HepG2 (cell line): ENCODE data around the gene OTULINL. TPM values are rescaled to one million over a fixed set of nuclear protein-coding genes. Genes with fewer than 3 reads are reported as not detected.

Experiments
- CC2D1A ChIP-seq: sonication (generic); formaldehyde crosslinking; IDR thresholded peaks from 2 replicates; pipeline ENCODE4 v1.8.1; 2023; ENCODE audit warnings: mild to moderate bottlenecking, missing genetic modification reagents
- DNMT3B ChIP-seq: conservative IDR thresholded peaks from 2 replicates; pipeline ENCODE4 v1.6.1; 2016; ENCODE audit warnings: missing biosample characterization, control low read depth
- ESRRA ChIP-seq: sonication (generic); formaldehyde crosslinking; IDR thresholded peaks from 2 replicates; pipeline ENCODE4 v1.5.1; 2020; ENCODE audit warnings: mild to moderate bottlenecking, low read depth, missing genetic modification reagents
- POGZ ChIP-seq: sonication (generic); formaldehyde crosslinking; IDR thresholded peaks from 2 replicates; pipeline ENCODE4 v1.4.0; 2020; ENCODE audit warnings: mild to moderate bottlenecking, missing genetic modification reagents
- POLR2AphosphoS2 ChIP-seq: IDR thresholded peaks from 2 replicates; pipeline ENCODE4 v1.6.1; 2011; ENCODE audit warnings: low read depth, low read length, improper control_type of control experiment
- PPARG ChIP-seq: conservative IDR thresholded peaks from 2 replicates; pipeline ENCODE4 v1.6.1; 2016; ENCODE audit warnings: missing biosample characterization, missing genetic modification reagents
- PREB ChIP-seq: sonication (generic); formaldehyde crosslinking; IDR thresholded peaks from 2 replicates; pipeline ENCODE4 v1.4.0; 2020; ENCODE audit warnings: missing genetic modification reagents
- SNAPC2 ChIP-seq: sonication (generic); formaldehyde crosslinking; IDR thresholded peaks from 2 replicates; pipeline ENCODE4 v1.8.1; 2022; ENCODE audit warnings: mild to moderate bottlenecking, missing genetic modification reagents
- TEAD3 ChIP-seq: optimal IDR thresholded peaks from 2 replicates; pipeline ENCODE3; 2016; ENCODE audit warnings: borderline replicate concordance
- ZNF142 ChIP-seq: sonication (generic); formaldehyde crosslinking; IDR thresholded peaks from 2 replicates; pipeline ENCODE4 v1.4.0; 2020; ENCODE audit warnings: missing genetic modification reagents
- ZNF883 ChIP-seq: sonication (generic); formaldehyde crosslinking; IDR thresholded peaks from 2 replicates; pipeline ENCODE4 v1.5.1; 2020; ENCODE audit warnings: mild to moderate bottlenecking, missing genetic modification reagents; ENCODE audit errors: not compliant biosample characterization
- ZNF891 ChIP-seq: sonication (generic); formaldehyde crosslinking; IDR thresholded peaks from 2 replicates; pipeline ENCODE4 v1.5.0; 2020; ENCODE audit warnings: mild to moderate bottlenecking, missing genetic modification reagents
- ZSCAN30 ChIP-seq: sonication (generic); formaldehyde crosslinking; IDR thresholded peaks from 2 replicates; pipeline ENCODE4 v1.5.0; 2020; ENCODE audit warnings: mild to moderate bottlenecking, missing genetic modification reagents
- polyA plus RNA-seq, 8 experiments: library from polyadenylated mRNA; depleted of rRNA in 3 of 8; stranded (reverse) in 7 of 8; unstranded in 1 of 8; fragments of >200 nt; fragmentation: Illumina TruSeq in 4 of 8; extraction: Trizol in 4 of 8; gene quantifications; 2 replicates each; pipeline versions ENCODE4 v1.2.1 to v1.2.3, GENCODE V29; 2011 to 2016; ENCODE audit warnings: low read depth in 4 of 8, missing spikeins in 1 of 8, mixed read lengths in 1 of 8; ENCODE audit not compliant: insufficient read depth in 1 of 8
- total RNA-seq, 5 experiments: library from RNA; depleted of rRNA; stranded (reverse); fragments of >200 nt; fragmentation: Illumina TruSeq; extraction: Trizol; gene quantifications; 2 replicates each; pipeline ENCODE4 v1.2.3, GENCODE V29; 2016; ENCODE audit warnings: low read depth in 1 of 5
- TF ChIP-seq, protein P1 (sequence below): IDR thresholded peaks from 2 replicates; pipeline ENCODE4 v1.6.1; 2016
- TF ChIP-seq, protein P2 (sequence below): sonication (generic); formaldehyde crosslinking; IDR thresholded peaks from 2 replicates; pipeline ENCODE4; 2020; ENCODE audit warnings: missing genetic modification reagents, mild to moderate bottlenecking, borderline replicate concordance
- TF ChIP-seq, protein P3 (sequence below): IDR thresholded peaks from 2 replicates; pipeline ENCODE4 v1.6.1; 2016; ENCODE audit warnings: control low read depth

Gene OTULINL
- total and polyA plus RNA-seq, 2 of the 13 experiments (the other 11 are each of a cell fraction or from before 2014, with no cell fraction given): 0.04 to 0.40 TPM

DNA sequence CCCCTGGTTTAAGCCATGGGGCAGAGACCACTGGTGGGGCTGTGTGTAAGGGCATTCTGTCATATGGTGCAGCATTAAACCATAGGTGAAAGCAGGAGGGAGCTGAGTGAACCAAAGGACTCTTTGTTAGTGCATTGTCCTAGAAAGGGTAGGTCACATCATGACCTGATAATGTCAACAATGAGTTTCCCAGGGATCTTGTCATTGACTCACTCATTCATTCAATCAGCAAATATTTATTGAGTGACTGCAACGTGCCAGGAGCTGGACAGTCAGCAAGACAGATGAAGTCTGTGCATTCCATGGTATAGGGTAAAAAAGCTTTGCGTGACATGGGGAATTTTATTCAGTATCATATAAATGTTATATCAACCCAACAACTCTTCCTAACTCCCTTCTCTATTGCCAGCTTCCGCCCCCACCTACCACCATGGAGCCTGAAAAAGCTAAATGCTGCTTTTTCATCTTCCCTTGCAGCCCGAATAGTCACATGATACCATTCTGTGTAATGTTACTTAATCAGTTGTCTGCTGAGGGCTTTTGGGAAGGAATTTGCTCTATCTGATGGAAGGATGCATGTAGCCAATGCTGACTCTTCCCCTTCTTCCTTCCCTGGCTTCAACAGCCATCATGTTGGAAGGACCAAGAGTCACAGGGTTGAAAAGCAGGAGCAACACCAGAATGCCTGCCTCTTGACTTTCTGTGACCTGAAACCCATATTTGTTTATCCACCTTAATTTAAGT, 11.5 kb upstream of the OTULINL start (continued):
- TF ChIP-seq, protein P1, sequence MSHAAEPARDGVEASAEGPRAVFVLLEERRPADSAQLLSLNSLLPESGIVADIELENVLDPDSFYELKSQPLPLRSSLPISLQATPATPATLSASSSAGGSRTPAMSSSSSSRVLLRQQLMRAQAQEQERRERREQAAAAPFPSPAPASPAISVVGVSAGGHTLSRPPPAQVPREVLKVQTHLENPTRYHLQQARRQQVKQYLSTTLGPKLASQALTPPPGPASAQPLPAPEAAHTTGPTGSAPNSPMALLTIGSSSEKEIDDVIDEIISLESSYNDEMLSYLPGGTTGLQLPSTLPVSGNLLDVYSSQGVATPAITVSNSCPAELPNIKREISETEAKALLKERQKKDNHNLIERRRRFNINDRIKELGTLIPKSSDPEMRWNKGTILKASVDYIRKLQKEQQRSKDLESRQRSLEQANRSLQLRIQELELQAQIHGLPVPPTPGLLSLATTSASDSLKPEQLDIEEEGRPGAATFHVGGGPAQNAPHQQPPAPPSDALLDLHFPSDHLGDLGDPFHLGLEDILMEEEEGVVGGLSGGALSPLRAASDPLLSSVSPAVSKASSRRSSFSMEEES: peak; percentile 73
- peak; percentile 53 for TF ChIP-seq POGZ (CRISPR knock-in tag)
- peak; percentile 75; the same call in 1 of the 2 replicates for TF ChIP-seq ESRRA (CRISPR knock-in tag)
- no peak for TF ChIP-seq ZNF883 (CRISPR knock-in tag)
- TF ChIP-seq CC2D1A (CRISPR knock-in tag): no peak
- no peak for TF ChIP-seq ZNF891 (CRISPR knock-in tag)
- TF ChIP-seq SNAPC2 (CRISPR knock-in tag): no peak
- no peak for TF ChIP-seq PREB (CRISPR knock-in tag)
- TF ChIP-seq, protein P2, sequence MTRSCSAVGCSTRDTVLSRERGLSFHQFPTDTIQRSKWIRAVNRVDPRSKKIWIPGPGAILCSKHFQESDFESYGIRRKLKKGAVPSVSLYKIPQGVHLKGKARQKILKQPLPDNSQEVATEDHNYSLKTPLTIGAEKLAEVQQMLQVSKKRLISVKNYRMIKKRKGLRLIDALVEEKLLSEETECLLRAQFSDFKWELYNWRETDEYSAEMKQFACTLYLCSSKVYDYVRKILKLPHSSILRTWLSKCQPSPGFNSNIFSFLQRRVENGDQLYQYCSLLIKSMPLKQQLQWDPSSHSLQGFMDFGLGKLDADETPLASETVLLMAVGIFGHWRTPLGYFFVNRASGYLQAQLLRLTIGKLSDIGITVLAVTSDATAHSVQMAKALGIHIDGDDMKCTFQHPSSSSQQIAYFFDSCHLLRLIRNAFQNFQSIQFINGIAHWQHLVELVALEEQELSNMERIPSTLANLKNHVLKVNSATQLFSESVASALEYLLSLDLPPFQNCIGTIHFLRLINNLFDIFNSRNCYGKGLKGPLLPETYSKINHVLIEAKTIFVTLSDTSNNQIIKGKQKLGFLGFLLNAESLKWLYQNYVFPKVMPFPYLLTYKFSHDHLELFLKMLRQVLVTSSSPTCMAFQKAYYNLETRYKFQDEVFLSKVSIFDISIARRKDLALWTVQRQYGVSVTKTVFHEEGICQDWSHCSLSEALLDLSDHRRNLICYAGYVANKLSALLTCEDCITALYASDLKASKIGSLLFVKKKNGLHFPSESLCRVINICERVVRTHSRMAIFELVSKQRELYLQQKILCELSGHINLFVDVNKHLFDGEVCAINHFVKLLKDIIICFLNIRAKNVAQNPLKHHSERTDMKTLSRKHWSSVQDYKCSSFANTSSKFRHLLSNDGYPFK (CRISPR knock-in tag): no peak
- TF ChIP-seq POLR2AphosphoS2: no peak
- TF ChIP-seq, protein P3, sequence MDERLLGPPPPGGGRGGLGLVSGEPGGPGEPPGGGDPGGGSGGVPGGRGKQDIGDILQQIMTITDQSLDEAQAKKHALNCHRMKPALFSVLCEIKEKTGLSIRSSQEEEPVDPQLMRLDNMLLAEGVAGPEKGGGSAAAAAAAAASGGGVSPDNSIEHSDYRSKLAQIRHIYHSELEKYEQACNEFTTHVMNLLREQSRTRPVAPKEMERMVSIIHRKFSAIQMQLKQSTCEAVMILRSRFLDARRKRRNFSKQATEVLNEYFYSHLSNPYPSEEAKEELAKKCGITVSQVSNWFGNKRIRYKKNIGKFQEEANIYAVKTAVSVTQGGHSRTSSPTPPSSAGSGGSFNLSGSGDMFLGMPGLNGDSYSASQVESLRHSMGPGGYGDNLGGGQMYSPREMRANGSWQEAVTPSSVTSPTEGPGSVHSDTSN (CRISPR knock-in tag): 0 out of 2 replicates have a peak, but pooled peaks have one; percentile 23
- TF ChIP-seq ZSCAN30 (CRISPR knock-in tag): no peak
- peak; percentile 89 for TF ChIP-seq TEAD3
- no peak for TF ChIP-seq DNMT3B (CRISPR knock-in tag)
- peak; percentile 83 for TF ChIP-seq PPARG
- TF ChIP-seq ZNF142 (CRISPR knock-in tag): no peak
